GM21381 (cell line): ENCODE data around the gene ESRRG.
"Not testable (repeated sequence)": the region's sequence is repeated elsewhere in the genome, so short reads cannot be mapped to it uniquely, and the experiment has no call there.

Experiments used
- ATAC-seq: cut with Tn5 transposase; IDR thresholded peaks from one replicate; pipeline ENCODE4 v1.9.1; 2021; ENCODE audit warnings: mild to moderate bottlenecking, moderate library complexity; ENCODE audit not compliant: unreplicated experiment

Gene ESRRG

DNA sequence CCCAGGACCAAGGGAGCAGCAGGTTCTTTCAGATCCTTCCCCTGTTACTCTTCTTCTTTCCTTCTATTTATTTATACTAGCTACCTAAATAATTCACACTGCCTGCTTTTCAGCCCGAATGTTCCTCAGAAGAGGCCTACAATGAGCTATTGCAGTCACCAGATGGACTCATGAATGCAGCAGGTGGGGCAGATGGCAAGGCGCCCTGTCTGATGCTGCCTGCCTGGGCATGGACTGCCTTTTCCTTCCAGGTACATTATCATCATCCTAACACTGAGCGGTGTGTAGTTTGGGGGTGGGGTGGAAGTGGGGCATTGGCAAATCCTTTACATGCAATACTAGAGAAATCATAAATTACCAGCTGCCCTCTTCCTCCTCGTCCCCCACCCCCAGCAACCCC is 17.6 kb downstream of the ESRRG start:
- ATAC-seq = no peak

DNA sequence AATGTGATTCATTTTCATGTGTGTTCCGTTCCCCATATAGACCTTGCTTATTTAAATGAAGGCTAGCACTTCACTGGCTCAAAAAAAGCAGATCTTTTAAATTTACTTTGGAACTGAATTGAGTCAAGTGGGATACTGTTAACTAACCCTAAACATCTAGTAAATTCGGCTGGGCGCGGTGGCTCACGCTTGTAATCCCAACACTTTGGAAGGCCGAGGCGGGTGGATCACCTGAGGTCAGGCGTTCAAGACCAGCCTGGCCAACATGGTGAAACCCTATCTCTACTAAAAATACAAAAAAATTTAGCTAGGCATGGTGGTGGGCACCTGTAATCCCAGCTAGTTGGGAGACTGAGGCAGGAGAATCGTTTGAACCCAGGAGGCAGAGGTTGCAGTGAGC is 19.2 kb downstream of the ESRRG start:
- not testable (repeated sequence) for ATAC-seq

DNA sequence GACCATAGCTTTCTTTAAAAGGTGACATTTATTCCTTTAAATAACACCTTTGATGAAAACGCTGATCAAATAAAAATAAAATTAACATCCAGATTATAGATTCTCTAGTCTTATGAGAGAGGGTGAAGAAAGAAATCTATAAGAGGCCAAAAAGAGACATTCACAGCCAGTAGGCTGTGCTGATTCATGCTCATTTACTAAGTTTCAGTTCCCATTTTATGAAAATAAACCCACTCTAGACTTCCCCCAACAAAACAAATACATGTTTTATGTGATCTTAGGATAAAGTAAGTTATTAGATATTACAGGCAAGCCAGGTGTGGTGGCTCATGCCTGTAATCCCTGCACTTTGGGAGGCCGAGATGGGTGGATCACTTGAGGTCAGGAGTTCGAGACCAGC is 21.1 kb downstream of the ESRRG start:
- ATAC-seq = peak; percentile 54

DNA sequence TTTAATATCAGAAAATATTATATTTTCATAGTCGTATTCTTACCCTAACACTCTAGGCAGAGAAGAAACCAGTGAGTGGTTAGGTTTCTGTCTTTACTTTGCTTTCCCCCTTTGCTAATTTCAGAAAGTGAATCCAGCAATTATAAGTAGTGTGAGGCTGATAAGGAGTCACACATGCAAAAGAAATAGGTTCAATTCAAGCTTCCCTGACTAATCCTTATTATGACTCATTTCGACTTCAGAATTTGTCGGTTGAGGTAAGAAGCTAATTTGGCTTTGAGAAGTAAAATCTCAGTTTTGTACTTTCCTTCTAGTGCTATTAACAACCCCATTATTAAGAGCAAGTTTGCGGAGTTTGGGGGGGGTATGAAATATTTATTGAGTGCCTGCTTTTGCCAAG is 22.4 kb downstream of the ESRRG start:
- no peak for ATAC-seq

DNA sequence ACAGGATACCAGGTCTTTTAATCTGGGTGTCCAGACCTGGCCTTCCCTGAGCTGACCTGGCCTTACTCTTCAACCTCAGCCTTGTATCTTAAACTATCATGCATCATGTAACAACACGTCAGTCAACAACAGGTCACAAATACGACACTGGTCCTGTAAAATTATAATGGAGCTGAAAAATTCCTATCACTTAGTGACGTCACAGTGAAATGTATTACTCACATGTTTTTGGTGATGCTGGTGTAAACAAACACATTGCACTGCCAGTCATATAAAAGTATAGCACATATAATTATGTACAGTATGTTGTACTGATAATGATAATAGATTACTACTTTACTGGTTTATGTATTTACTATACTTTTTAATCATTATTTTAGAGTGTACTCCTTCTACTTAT is 31.5 kb downstream of the ESRRG start:
- no peak for ATAC-seq

DNA sequence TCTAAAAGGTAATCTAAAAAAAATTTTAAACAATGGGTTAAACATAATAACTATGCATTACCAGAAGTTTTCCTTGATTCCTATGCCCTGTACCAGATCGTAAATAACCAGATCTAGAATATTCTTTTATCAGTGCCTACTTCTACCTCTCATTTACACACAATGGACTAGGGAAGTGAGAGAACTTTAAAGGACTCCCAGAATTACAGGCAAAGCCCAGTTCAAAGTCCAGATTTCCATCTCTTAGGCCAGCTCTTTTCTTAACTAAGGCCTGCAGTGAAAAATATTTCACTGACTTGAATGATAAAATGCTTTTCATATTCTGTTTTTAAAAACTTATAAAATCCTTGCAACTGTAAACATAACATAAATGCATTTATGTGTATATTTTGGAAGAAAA is 32.6 kb downstream of the ESRRG start:
- ATAC-seq = no peak

DNA sequence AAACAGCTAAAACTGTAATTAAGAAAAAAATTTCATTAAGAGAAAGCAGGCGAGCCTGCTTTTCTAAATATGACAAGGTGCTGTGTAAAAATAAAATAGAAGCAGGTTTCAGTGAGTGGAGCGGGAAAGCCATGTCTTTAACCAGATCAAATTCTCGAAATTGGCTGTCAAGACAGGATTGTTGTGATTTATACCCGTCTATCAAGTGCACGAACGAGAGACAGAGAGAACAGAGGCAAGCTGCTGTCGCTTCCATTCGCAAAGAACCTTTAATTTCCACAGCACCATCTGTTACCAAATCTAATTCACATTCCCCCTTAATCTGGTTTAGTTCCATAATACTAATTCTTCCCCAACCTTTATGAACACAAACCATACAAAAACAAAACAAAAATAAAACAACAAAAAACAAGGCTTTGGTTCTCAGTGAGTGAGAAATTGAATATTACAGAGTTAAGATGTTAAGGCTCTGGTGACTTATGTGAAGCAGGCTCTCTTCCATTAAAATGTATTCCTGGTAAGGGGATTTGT is 35.0 kb downstream of the ESRRG start:
- ATAC-seq = no peak

DNA sequence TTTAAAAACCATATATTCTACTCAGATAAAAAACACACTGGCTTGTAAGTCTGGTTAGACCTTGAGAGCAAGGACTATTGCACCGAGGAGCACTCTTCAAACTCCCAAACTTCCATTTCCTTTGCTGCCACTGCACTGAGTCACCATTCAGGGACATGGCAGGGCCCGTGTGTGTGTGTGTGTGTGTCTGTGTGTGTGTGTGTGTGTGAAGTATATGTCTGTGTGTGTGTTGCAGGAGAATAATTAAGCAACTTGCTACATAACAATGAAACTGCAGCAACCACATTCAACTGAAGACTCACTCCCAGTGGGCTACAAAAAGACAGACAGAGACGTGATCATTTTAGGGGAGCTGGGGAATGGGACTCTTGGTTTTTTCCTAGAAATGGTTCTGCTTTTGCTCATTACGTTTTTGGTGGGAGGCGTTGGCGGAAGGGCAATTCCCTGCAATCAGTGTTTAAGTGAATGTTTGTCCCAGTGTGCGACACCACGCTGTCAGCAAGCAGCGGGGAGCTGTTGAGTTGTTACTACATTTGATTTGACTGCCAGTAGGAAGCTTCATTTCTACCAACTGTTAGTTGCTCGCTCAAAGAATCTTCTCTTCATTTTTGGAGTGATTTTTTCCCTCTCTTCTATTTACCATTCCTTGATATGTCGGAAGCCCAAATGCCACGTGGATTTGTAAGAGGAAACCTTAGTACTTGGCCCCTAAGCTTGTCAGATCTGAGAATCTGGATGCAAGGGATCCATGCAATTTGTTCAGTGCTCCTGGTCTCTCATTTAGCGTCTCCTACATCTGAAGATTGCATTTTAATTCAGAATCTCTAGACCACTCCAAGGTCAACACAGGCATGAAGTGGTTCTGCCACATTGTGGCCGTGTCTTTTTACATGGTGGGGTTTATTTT is 36.1 kb downstream of the ESRRG start:
- no peak for ATAC-seq

DNA sequence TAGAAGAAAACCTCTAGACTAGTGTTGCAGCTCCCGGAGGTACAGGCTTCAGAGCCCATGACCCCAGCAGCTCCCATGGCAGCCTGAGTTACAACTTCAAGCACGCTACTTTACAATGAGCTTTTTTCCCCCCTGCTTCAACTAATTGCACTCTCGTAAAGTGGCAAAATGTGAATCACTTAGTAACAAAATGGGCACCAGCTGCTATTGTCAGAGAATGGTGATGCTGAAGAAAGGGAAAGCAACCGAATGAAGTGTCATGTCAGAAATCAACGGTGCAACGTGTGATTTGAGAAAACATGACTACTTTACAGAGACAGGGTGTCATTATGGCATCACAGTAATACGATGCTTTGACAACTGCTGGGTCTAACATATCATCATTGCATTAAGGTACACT is 40.5 kb downstream of the ESRRG start:
- no peak for ATAC-seq

DNA sequence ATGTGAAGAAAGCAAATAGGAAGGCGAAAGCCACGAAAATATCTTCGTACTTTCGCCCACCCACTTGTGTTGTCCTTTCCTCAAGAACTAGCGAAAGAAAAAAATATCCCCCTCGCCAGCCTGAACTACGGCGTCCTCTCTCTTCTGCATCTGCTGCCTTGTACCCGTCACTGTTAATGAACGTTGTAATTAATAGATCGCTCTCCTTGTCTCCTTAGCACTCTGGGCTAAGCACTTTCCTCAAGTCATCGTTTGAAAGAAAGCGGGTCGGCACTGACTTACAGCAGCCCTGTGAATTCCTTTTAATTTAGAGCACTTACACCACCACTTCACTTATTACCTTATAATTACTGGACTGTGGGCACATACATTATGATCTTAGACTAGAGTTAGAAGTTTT is 44.1 kb downstream of the ESRRG start:
- no peak for ATAC-seq

DNA sequence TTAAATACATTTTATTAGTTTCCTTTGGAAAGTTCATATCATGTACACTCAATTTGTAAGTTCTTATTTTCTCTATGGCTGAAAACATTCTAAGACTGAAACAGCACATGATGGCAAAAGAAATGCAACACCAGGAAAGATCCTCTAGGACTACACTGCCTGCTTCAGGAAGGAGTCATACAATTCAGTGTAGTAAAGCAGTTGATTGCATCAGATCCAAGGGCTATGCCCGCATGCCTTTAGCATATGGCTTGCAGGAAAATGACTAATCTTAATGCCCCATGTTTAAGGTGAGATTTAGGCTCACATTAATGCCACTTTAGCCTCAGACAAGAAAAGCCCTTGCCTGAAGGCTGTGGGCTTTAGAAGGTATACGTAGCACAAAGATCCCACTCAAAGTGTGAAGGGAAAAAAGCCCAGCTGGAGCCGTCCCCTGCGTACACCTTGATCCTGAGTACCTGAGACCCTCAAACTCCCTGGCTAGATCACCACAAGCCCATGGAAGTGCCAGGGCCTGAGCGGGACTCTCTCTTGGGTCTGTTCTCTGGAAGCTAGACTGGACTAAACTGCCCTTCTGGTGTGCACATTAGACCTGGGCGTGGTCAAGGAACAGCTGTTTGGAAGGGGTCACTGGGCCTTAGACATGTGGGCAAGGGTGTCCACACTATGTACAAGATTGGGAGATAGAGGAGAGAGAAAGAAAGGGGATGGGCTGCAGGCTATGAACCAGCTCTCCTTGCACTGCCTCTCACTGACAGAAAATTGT is 52.9 kb downstream of the ESRRG start:
- ATAC-seq = no peak

DNA sequence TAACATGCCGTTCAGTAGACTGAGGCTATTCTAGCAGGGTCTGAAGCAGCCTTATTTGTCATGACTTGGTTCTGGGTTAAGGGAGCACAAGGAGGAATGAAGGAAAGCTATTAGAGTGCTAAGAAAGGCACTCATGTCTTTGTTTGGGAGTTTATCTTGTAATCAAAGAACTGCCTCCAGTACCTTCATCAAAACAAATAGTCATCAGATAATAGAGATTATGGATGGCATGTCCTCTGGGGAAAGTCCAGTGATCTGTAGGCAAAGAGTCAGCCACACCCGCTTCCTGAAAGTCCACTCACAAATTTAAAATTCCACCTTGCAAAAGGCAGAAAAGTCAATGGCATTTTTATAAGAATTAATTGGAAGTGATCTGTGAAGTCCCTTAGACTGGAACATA is 56.8 kb downstream of the ESRRG start:
- no peak for ATAC-seq

DNA sequence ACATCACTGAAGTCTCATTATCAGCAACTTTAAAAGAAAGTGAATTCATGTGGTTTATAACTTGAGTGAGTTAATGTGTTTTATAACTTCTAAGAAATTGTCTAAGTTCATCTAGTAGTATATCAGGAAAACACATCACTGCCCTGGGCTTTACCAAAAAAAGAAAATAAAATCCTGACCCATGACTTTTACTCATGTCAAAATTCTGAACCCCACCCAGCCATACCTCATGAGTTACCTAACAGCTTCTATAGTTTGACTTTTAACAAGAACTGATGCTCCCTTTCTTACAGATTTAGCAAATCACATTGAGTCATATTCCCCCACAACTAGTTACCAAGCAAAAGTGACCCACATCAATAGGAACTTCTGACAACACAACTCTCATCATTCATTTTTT is 57.4 kb downstream of the ESRRG start:
- ATAC-seq = no peak

DNA sequence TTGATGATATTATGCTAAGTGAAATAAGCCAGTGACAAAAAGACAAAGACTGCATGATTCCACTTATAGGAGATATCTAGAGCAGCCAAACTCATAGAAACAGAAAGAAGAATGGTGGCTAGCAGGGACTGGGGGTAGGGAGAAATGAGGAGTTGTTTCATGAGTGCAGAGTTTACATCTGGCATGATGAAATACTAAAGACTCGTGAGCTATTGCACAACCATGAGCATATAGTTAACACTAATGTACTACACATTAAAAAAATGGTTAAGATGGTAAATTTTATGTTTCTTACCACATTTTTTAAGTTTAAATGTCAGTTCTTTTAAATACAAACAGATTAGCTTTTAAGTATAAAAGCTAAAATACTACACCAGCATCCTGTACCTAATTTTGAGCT is 57.8 kb downstream of the ESRRG start:
- ATAC-seq = no peak

DNA sequence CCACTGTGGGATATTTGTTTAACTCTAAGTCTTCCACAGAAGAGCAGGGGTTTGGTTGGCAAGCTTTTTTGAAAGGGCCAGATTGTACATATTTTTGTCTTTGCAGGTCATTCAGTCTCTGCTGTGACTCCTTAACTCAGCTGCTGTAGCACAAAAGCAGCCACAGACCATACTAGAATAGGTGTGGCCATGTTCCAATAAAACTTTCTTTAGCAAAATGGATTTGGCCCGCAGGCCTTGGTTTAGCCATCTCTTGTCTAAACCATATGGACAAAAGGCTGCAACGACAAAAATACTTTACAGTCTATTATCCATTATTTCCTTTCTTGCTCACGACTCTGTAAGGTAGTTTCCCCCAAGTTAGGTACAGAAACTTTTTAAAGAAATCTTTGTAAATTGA is 60.5 kb downstream of the ESRRG start:
- ATAC-seq = no peak

DNA sequence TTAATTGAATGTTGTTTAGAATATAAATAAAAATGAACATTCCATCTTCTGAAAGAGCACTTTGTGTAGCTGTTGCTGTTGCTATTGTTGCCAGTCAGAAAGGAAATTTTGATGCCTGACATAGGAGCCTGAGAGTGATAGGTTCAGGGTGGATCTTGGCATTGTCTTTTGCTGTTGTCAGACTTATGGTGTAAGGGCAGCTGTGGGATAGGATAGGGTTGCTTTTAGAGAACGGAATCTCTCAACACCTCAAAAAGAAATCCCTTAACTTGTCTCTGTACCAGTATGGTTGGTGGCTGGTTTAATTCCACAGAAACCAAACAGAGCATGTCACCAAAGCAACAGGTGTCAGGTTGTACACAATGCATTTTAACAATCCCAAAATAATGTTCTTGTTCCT is 62.7 kb downstream of the ESRRG start:
- no peak for ATAC-seq

DNA sequence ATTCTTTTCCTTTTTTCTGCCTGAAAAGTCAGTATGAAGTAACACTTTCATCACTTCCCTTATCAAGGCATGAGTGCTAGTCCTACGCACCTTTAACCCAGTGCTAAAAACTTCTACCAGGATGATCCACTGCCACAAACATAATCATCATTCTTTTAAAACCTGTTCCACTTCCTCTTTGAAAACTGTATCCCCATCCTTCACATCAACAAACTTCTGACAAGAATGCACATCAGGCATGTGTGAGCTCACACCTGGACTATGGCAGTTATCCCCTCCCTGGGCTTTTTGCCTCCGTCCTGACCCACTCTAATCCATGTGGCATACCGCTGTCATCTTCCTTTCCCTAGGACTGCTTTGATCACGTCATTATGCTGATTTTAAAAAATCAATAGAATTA is 70.2 kb downstream of the ESRRG start:
- ATAC-seq = no peak

DNA sequence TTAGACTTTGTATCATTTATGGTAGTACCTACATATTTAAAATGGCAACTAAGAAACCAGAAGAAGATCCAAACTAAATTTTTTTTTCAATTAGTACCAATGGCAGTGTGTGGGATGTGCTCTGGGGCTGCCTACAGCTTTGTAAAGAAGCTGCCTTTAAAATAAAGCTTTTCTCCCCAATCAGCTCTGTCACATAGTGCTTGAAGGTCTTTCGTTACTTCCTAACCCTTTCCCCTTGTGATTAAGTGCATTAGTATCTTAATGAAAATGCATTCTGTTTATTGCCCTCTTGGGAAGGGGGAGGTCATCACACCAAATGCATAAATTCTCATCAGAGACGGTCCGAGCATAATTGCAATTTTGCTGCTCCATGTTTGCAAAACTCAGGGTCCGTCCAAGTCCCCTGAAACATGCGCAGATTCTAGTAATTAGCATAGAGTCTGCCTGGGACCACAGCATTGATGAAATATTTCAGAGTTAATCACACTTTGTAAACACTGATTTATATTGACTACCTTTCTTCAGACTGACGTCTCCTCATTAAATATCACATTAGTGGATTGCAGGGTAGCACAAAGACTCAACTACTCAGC is 71.3 kb downstream of the ESRRG start:
- no peak for ATAC-seq

DNA sequence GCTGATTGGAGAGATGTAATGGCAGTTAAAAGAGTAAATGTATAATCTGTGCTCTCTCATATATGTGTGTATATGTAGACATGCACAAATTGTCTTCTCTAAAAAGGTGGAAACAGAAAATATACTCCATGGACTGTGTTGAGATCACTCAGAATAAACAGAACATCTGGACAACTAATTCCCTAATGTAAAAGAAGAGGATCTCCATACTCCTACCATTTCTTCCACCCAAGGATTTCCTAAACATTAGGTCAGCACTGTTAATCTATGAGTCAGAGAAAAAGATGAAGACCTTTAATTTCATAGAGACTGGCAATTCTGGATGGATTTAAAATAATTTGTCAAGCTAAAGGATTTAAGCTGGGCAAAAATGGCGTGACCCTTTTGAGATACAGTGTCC is 80.1 kb downstream of the ESRRG start:
- ATAC-seq = no peak

DNA sequence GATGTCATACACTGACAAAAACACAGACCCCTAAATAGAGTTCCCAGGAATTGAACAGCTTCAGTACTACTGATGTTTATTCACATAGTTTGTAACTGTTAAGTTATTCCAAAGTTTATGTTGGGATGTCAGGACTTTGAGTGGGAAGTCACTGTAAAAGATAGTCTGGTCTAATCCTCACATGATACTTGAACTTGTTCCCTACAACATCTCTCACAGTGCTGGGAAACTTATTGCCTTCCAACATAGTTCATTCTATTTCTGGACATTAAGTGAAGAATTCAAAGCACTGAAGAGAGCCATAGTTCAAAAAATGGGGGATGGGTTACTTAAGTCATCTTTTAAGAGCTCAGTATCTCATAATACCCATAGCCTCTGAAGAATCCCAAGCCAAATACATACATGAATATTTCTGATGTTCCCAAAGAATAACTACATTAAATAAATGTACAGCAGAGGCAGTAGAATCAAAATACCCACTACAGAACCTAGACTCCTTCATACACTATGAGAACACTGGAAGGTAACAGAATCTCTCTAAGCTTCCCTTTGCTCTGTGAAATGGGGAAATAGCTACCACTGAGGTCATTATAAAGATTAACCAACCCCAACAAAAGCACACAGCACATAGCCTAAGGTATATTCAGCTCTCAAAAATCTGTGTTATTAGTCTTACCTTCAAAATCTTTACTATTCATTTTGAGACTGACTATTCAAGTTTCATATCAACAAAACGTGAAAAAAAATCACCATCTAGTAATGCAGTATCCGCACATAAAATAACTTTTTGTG is 81.4 kb downstream of the ESRRG start:
- no peak for ATAC-seq

DNA sequence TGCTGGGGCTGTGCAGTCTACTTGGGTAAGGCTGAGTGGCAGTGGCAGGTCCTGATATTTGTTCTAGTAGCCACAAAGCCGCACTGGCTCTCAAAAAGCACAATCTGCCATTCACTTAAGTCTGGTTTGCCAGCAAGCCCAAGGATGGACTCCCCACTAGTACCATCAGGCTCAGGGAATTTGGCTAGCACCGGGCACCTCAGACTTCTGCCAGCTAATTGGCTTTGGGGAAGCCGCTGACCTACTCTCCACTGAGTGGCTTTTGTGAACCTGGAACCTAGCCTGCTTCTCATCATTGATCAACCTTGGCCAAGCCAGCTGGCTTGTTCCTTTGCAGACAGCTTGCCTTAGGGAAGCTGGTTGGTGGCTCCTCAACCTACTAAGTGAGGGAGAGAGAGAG is 83.1 kb downstream of the ESRRG start:
- ATAC-seq = no peak
